OCI-LY1 (cell line): Measurements from ENCODE around the gene PTPRJ.
A peak's percentile ranks its signal among the peaks of the same experiment; 100 is the strongest.

Source experiments
- H2AFZ ChIP-seq: fragments of 200-600 bp; sonication (generic), shearing (Covaris generic); 2 replicates; pipeline ENCODE4 v1.6.0; 2014; ENCODE audit warnings: antibody characterized with exemption, mild to moderate bottlenecking, low read length
- H3F3A ChIP-seq: fragments of 200-600 bp; sonication (generic), shearing (Covaris generic); 2 replicates; pipeline ENCODE4 v1.6.0; 2014; ENCODE audit warnings: mild to moderate bottlenecking, antibody characterized with exemption, low read length, moderate library complexity; ENCODE audit not compliant: insufficient read depth
- H3K27ac ChIP-seq: fragments of 200-600 bp; sonication (generic); 2 replicates; pipeline ENCODE4 v1.5.1; 2014; ENCODE audit warnings: low read length, mixed run types, mild to moderate bottlenecking, low read depth; ENCODE audit not compliant: poor library complexity, severe bottlenecking
- H3K27me3 ChIP-seq: fragments of 200-600 bp; sonication (generic); 2 replicates; pipeline ENCODE4 v1.6.0; 2014; ENCODE audit warnings: antibody characterized with exemption, mild to moderate bottlenecking, low read length, moderate library complexity; ENCODE audit not compliant: insufficient read depth
- H3K36me3 ChIP-seq: fragments of 200-600 bp; sonication (generic); 2 replicates; pipeline ENCODE4 v1.6.1; 2014; ENCODE audit warnings: mild to moderate bottlenecking, antibody characterized with exemption, low read length, moderate library complexity, mixed read lengths; ENCODE audit not compliant: insufficient read depth
- H3K4me1 ChIP-seq: fragments of 200-600 bp; sonication (generic); 2 replicates; pipeline ENCODE4 v1.5.1; 2014; ENCODE audit warnings: mild to moderate bottlenecking, low read length, moderate library complexity; ENCODE audit not compliant: insufficient read depth, severe bottlenecking
- H3K4me2 ChIP-seq: fragments of 200-600 bp; sonication (generic), shearing (Covaris generic); 2 replicates; pipeline ENCODE4 v1.6.1; 2014; ENCODE audit warnings: low read length
- H3K4me3 ChIP-seq: fragments of 200-600 bp; sonication (generic); 2 replicates; pipeline ENCODE4 v1.5.1; 2014; ENCODE audit warnings: low read length, low read depth, mild to moderate bottlenecking, mixed read lengths; ENCODE audit not compliant: poor library complexity, severe bottlenecking
- H3K79me2 ChIP-seq: fragments of 200-600 bp; shearing (Covaris generic); 2 replicates; pipeline ENCODE4 v1.6.1; 2016; ENCODE audit warnings: mixed run types, low read length, mixed read lengths; ENCODE audit not compliant: insufficient read depth
- H3K9ac ChIP-seq: fragments of 200-600 bp; sonication (generic), shearing (Covaris generic); 2 replicates; pipeline ENCODE4 v1.6.1; 2014; ENCODE audit warnings: mild to moderate bottlenecking, low read length, mixed read lengths
- H3K9me2 ChIP-seq: fragments of 200-600 bp; sonication (generic), shearing (Covaris generic); 2 replicates; pipeline ENCODE4 v1.6.1; 2014; ENCODE audit warnings: low read depth, mild to moderate bottlenecking, low read length, mixed read lengths
- H3K9me3 ChIP-seq: fragments of 200-600 bp; shearing (Covaris generic); 2 replicates; pipeline ENCODE4 v1.6.1; 2014; ENCODE audit warnings: low read length, mixed read lengths
- H4K20me1 ChIP-seq: fragments of 200-600 bp; sonication (generic), shearing (Covaris generic); 2 replicates; pipeline ENCODE4 v1.6.0; 2016; ENCODE audit warnings: mild to moderate bottlenecking, low read length; ENCODE audit not compliant: insufficient read depth
- EZH2 ChIP-seq: fragments of 200-600 bp; sonication (generic), shearing (Covaris generic); IDR thresholded peaks from 2 replicates; pipeline ENCODE4 v1.8.0; 2017; ENCODE audit warnings: borderline replicate concordance, mixed run types, mild to moderate bottlenecking, antibody characterized with exemption, low read length, moderate library complexity, mixed read lengths
- TF ChIP-seq, protein P1 (sequence below): fragments of 200-600 bp; sonication (generic), shearing (Covaris generic); IDR thresholded peaks from 2 replicates; pipeline ENCODE4 v1.5.1; 2017; ENCODE audit warnings: mild to moderate bottlenecking, antibody characterized with exemption, low read length, moderate library complexity, mixed read lengths

The PTPRJ gene

DNA sequence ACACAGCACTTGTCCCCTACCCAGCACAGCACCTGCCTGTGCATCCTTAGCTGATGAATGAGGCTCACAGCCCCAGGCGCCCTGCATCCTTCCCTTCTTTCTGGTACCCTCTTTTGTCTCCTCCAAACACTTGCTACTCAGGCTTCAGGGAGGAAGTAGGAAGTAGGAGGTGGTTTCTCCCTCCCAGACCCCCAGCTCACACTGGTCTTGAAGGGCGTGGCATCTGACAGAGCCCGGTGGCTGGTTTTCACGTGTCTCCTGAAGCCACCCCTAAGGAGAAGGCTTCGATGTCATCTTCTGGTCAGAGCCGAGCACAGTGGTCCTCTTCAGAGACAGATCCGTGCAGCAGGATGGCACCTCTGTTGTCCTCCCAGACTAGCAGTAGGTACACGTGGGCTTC lies 109.8 kb downstream of the PTPRJ start:
- H4K20me1 ChIP-seq: no peaks in the 10 kb centered on the region
- H2AFZ ChIP-seq: no peak overlapping the region
- H3F3A ChIP-seq: peaks cover 12% of the 10 kb centered on the region; the same call in 1 of the 2 replicates
- peak overlapping the region; percentile 41; the same call in 1 of the 2 replicates for H3K4me2 ChIP-seq
- peak overlapping the region; percentile 81 for H3K27ac ChIP-seq
- H3K79me2 ChIP-seq: peaks cover 83% of the 10 kb centered on the region
- no peak overlapping the region for H3K4me3 ChIP-seq
- no peak for TF ChIP-seq EZH2
- TF ChIP-seq, protein P1, sequence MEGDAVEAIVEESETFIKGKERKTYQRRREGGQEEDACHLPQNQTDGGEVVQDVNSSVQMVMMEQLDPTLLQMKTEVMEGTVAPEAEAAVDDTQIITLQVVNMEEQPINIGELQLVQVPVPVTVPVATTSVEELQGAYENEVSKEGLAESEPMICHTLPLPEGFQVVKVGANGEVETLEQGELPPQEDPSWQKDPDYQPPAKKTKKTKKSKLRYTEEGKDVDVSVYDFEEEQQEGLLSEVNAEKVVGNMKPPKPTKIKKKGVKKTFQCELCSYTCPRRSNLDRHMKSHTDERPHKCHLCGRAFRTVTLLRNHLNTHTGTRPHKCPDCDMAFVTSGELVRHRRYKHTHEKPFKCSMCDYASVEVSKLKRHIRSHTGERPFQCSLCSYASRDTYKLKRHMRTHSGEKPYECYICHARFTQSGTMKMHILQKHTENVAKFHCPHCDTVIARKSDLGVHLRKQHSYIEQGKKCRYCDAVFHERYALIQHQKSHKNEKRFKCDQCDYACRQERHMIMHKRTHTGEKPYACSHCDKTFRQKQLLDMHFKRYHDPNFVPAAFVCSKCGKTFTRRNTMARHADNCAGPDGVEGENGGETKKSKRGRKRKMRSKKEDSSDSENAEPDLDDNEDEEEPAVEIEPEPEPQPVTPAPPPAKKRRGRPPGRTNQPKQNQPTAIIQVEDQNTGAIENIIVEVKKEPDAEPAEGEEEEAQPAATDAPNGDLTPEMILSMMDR: no peak
- no peaks in the 10 kb centered on the region for H3K9me2 ChIP-seq
- H3K4me1 ChIP-seq: peaks cover 100% of the 10 kb centered on the region
- H3K9ac ChIP-seq: peak overlapping the region; percentile 8; the same call in 1 of the 2 replicates
- no peaks in the 10 kb centered on the region for H3K36me3 ChIP-seq
- H3K27me3 ChIP-seq: no peaks in the 10 kb centered on the region
- no peaks in the 10 kb centered on the region for H3K9me3 ChIP-seq

DNA sequence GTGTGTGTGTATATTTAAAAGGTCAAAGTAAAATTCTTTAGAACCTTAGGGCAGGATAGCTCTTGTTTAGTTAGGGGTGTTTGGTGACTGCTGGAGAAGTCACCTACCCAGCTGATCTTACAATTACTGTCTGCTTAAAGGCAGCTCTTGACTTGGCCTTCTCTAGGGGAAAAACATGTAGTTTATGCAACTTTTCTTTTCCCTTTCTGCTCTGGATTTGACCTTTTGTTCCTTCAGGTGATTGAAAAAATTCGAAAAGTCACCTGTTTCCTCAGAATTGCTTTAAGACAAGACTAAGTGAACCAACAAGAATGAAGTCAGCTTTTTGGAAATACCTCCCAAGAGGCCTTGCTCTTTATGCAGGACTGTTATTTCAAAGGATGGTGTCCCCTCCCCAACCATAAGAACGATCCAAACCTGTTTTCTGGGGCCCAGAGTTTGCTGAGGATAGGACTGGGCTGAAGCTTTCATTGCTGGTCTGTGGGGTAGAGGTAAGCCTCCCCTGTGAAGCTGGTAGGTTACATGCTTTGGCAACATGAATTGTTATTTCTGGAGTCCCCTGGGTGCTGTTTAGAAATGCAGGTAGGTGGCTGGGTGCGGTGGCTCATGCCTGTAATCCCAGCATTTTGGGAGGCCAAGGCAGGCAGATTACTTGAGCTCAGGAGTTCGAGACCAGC lies 111.2 kb downstream of the PTPRJ start:
- Histone ChIP-seq H3K4me2 (peak overlapping the region; percentile 41; the same call in 1 of the 2 replicates), H3K27ac (peak overlapping the region; percentile 81), H3K4me1 (peaks cover 100% of the 10 kb centered on the region)

DNA sequence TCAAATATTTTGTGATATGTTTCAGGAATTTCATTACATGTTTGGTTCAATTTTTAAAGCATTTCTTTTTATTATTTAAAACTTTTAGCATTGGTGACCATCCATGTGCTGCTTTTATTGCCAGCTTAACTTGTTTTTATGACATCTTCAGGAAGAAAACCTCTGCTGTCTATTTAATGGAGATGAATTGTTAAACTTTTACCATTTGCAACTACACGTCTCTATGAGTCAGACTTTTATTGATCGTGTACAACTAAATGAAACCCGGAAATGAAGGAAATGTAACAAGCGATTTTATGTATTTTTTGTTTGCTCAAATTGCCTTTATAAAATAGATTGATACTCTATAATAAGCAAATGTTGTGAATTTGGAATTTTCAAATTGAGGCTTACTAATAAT lies 113.0 kb downstream of the PTPRJ start:
- H3K27ac ChIP-seq: peak overlapping the region; percentile 81

More for the DNA sequence above, 111.2 kb downstream of the PTPRJ start:
- Histone ChIP-seq H3K9me2 (no peaks in the 10 kb centered on the region), H3F3A (peaks cover 12% of the 10 kb centered on the region; the same call in 1 of the 2 replicates), H3K9me3 (no peaks in the 10 kb centered on the region), H3K36me3 (no peaks in the 10 kb centered on the region), H3K4me3 (no peak overlapping the region), H2AFZ (no peak overlapping the region), H3K79me2 (peaks cover 92% of the 10 kb centered on the region), H3K27me3 (no peaks in the 10 kb centered on the region), H3K9ac (peak overlapping the region; percentile 33; the same call in 1 of the 2 replicates), H4K20me1 (no peaks in the 10 kb centered on the region)
- TF ChIP-seq, protein P1: no peak
- no peak for TF ChIP-seq EZH2

More for the DNA sequence above, 113.0 kb downstream of the PTPRJ start:
- Histone ChIP-seq H3K9ac (peak overlapping the region; percentile 55), H3K4me3 (peak overlapping the region; percentile 30), H3K79me2 (peaks cover 94% of the 10 kb centered on the region), H3K9me3 (no peaks in the 10 kb centered on the region), H4K20me1 (no peaks in the 10 kb centered on the region), H2AFZ (no peak overlapping the region), H3K9me2 (no peaks in the 10 kb centered on the region), H3F3A (peaks cover 7% of the 10 kb centered on the region; the same call in 1 of the 2 replicates), H3K27me3 (no peaks in the 10 kb centered on the region), H3K36me3 (no peaks in the 10 kb centered on the region), H3K4me1 (peaks cover 100% of the 10 kb centered on the region), H3K4me2 (peak overlapping the region; percentile 59)
- no peak for TF ChIP-seq EZH2
- TF ChIP-seq, protein P1: no peak
